Body of pancreas (tissue), 4 donors: Measurements from ENCODE around the gene SGCD. TPM values are rescaled to one million over a fixed set of nuclear protein-coding genes. Genes with fewer than 3 reads are reported as not detected.

Experiments
- ATAC-seq: fragments of 150-250 bp; one replicate; pipeline ENCODE4 v1.9.1; 2016
- DNase-seq, 4 donors: peaks; one replicate each; pipeline ENCODE4 v3.0.0-alpha.2; 2019
- H3K27ac ChIP-seq, 4 donors: fragments of 200-600 bp; sonication (generic); 1 replicate in 3 of 4; 2 replicates in 1 of 4; pipeline versions ENCODE4 v1.5.1 to v1.6.1; 2016 to 2019; ENCODE audit warnings: mild to moderate bottlenecking in 1 of 4, mixed read lengths in 1 of 4, moderate library complexity in 1 of 4
- H3K27me3 ChIP-seq, 2 donors: fragments of 200-600 bp; sonication (generic); one replicate each; pipeline ENCODE4 v1.6.0; 2016; ENCODE audit warnings: mild to moderate bottlenecking in 1 of 2
- H3K36me3 ChIP-seq, 2 donors: fragments of 200-600 bp; sonication (generic); replicated peaks in 1 of 2; 2 replicates each; pipeline ENCODE4 v1.5.1; 2016; ENCODE audit warnings: low read depth in 2 of 2; ENCODE audit not compliant: insufficient read depth in 1 of 2
- H3K4me1 ChIP-seq: fragments of 200-600 bp; sonication (generic); one replicate; pipeline ENCODE4 v1.6.0; 2016
- H3K4me3 ChIP-seq, 2 donors: fragments of 200-600 bp; sonication (generic); 1 replicate in 1 of 2; 2 replicates in 1 of 2; pipeline ENCODE4 v1.5.1; 2016 to 2019
- H3K9me3 ChIP-seq, 3 donors: fragments of 200-600 bp; sonication (generic); 1 replicate in 2 of 3; 2 replicates in 1 of 3; pipeline ENCODE4 v1.5.1; 2016
- CTCF ChIP-seq, 7 experiments: fragments of 450-650 bp in 4 of 7; fragments of 200-600 bp in 3 of 7; sonication (generic) in 3 of 7; IDR thresholded peaks; one replicate each; pipeline ENCODE4 v1.5.1; 2016 to 2019; ENCODE audit warnings: antibody characterized with exemption in 7 of 7
- POLR2A ChIP-seq, 3 donors: fragments of 450-650 bp; IDR thresholded peaks; one replicate each; pipeline ENCODE4 v1.6.1; 2016; ENCODE audit warnings: antibody characterized with exemption in 3 of 3, mild to moderate bottlenecking in 2 of 3
- WGBS, 2 donors: methylation state at CpG; one replicate each; pipeline ENCODE4 v1.1.5; 2017; 5-methylcytosine and 5-hydroxymethylcytosine counted together
- intact Hi-C: fragments of 100-400 bp; cut with DNase I; formaldehyde crosslinking; loops from one replicate; pipeline ENCODE4 v1.15.1; 2023
- total RNA-seq, 2 donors: library from RNA; depleted of rRNA; stranded (reverse); fragments of >200 nt; gene quantifications; one replicate each; pipeline ENCODE4 v1.1.0, GENCODE V29; 2016

The SGCD gene
- total RNA-seq, 2 donors from 2014 or later = 0.66 to 2.6 TPM

- Histone ChIP-seq H3K27me3 (no peaks in the 10 kb centered on the region), H3K27ac (no peak overlapping the region), H3K4me1 (no peaks in the 10 kb centered on the region), H3K36me3 (no peaks in the 10 kb centered on the region), H3K4me3 (no peak overlapping the region), H3K9me3 (no peaks in the 10 kb centered on the region)
- intact Hi-C loops = no loop called here
- ATAC-seq (no peak), DNase-seq (no peak)
- TF ChIP-seq CTCF (IDR thresholded peaks at IDR 0.05) = no peak
- no peak for TF ChIP-seq POLR2A (IDR thresholded peaks at IDR 0.05)
- WGBS, 2 donors = 33 to 63% methylated on average over 1 of the region's 1 CpG
Measured at GRCh38 chr5:156379206-156379605, 52.2 kb downstream of the SGCD start.

DNA sequence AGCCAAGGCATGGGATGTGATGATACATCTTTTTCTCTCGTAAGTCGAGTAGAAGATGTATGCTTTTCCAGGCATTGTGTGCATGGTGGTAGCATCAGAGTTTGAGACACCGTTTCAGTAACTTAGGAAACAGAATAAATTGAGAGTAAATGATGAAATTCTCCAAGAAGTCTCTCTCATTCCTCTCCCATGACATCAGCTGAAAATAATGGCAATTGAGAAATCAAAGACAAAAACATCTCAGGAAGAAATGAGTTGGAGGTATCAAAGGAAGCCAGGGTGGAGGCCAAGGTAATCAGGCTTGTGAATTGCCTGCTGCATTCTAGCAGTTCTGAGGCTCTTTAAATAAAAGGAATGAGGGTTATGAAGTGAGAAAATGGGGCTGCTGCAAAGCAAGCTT is 53.9 kb downstream of the SGCD start:
- DNase-seq (no peak), ATAC-seq (no peak)
- Histone ChIP-seq H3K36me3 (no peaks in the 10 kb centered on the region), H3K4me1 (no peaks in the 10 kb centered on the region), H3K27ac (no peak overlapping the region), H3K27me3 (no peaks in the 10 kb centered on the region), H3K9me3 (no peaks in the 10 kb centered on the region), H3K4me3 (no peak overlapping the region)
- 70 to 74% methylated on average over 3 of the region's 3 CpGs for WGBS, 2 donors
- no peak for TF ChIP-seq CTCF (IDR thresholded peaks at IDR 0.05)
- no peak for TF ChIP-seq POLR2A (IDR thresholded peaks at IDR 0.05)
- intact Hi-C loops = no loop called here

- Histone ChIP-seq H3K36me3 (no peaks in the 10 kb centered on the region), H3K4me3 (no peak overlapping the region), H3K9me3 (no peaks in the 10 kb centered on the region), H3K27ac (no peak overlapping the region), H3K27me3 (no peaks in the 10 kb centered on the region), H3K4me1 (no peaks in the 10 kb centered on the region)
- 42 to 52% methylated on average over 5 of the region's 5 CpGs for WGBS, 2 donors
- TF ChIP-seq CTCF (IDR thresholded peaks at IDR 0.05) (no peak), POLR2A (IDR thresholded peaks at IDR 0.05) (no peak)
- intact Hi-C loops = no loop called here
- ATAC-seq (no peak), DNase-seq (no peak)
Measured at GRCh38 chr5:156383510-156384265, 56.7 kb downstream of the SGCD start.

- no peak for ATAC-seq
- Histone ChIP-seq H3K27me3 (no peaks in the 10 kb centered on the region), H3K36me3 (no peaks in the 10 kb centered on the region), H3K4me3 (no peak overlapping the region), H3K27ac (no peak overlapping the region), H3K9me3 (no peaks in the 10 kb centered on the region), H3K4me1 (no peaks in the 10 kb centered on the region)
- whole genome bisulfite sequencing, 2 donors = 54 to 79% methylated on average over 3 of the region's 3 CpGs
- intact Hi-C loops = no loop called here
- no peak for DNase-seq
- no peak for TF ChIP-seq CTCF (IDR thresholded peaks at IDR 0.05)
- no peak for TF ChIP-seq POLR2A (IDR thresholded peaks at IDR 0.05)
Measured at GRCh38 chr5:156385416-156385815, 58.5 kb downstream of the SGCD start.

- Histone ChIP-seq H3K27me3 (no peaks in the 10 kb centered on the region), H3K4me3 (no peak overlapping the region), H3K36me3 (no peaks in the 10 kb centered on the region), H3K4me1 (no peaks in the 10 kb centered on the region), H3K9me3 (no peaks in the 10 kb centered on the region), H3K27ac (no peak overlapping the region)
- 38 to 44% methylated on average over 4 of the region's 4 CpGs for WGBS, 2 donors
- intact Hi-C loops = no loop called here
- TF ChIP-seq POLR2A (IDR thresholded peaks at IDR 0.05) = no peak
- ATAC-seq = no peak
- no peak for DNase-seq
Measured at GRCh38 chr5:156386976-156387375, 60.0 kb downstream of the SGCD start.
